GM23338 (cell line): ENCODE measurements around the gene NT5C3B. TPM values are rescaled to one million over a fixed set of nuclear protein-coding genes. Genes with fewer than 3 reads are reported as not detected.

Source experiments
- ATAC-seq: fragments of 200-7000 bp; cut with Tn5 transposase; 3 replicates; pipeline ENCODE4 v1.9.1; 2020
- DNase-seq: peaks from one replicate; pipeline ENCODE4 v3.0.0-alpha.2; 2015; ENCODE audit warnings: low spot score
- H2AFZ ChIP-seq: fragments of 200-600 bp; sonication (generic); 2 replicates; pipeline ENCODE4 v1.8.0; 2016; ENCODE audit warnings: antibody characterized with exemption, mild to moderate bottlenecking, moderate library complexity
- H3F3A ChIP-seq: fragments of 200-600 bp; sonication (generic); replicated peaks from 2 replicates; pipeline ENCODE4 v1.8.0; 2017; ENCODE audit warnings: antibody characterized with exemption, mixed run types, low read depth
- H3K27ac ChIP-seq: fragments of 200-600 bp; sonication (generic); 2 replicates; pipeline ENCODE4 v1.6.1; 2016; ENCODE audit warnings: low read depth
- H3K27me3 ChIP-seq: fragments of 200-600 bp; sonication (generic); 2 replicates; pipeline ENCODE4 v1.8.0; 2016; ENCODE audit warnings: mild to moderate bottlenecking, mixed run types, moderate library complexity; ENCODE audit not compliant: insufficient read depth
- H3K36me3 ChIP-seq: fragments of 200-600 bp; sonication (generic); 2 replicates; pipeline ENCODE4 v1.8.0; 2016; ENCODE audit warnings: mild to moderate bottlenecking; ENCODE audit not compliant: insufficient read depth
- H3K4me1 ChIP-seq: fragments of 200-600 bp; sonication (generic); 2 replicates; pipeline ENCODE4 v1.8.0; 2016; ENCODE audit warnings: mild to moderate bottlenecking, moderate library complexity; ENCODE audit not compliant: insufficient read depth
- H3K4me2 ChIP-seq: fragments of 200-600 bp; sonication (generic); 2 replicates; pipeline ENCODE4 v1.7.1; 2017; ENCODE audit warnings: mixed run types
- H3K4me3 ChIP-seq: fragments of 200-600 bp; sonication (generic); 2 replicates; pipeline ENCODE4 v1.6.1; 2016; ENCODE audit warnings: mixed run types
- H3K79me2 ChIP-seq: fragments of 200-600 bp; sonication (generic); replicated peaks from 2 replicates; pipeline ENCODE4 v1.8.0; 2017; ENCODE audit warnings: mild to moderate bottlenecking; ENCODE audit not compliant: insufficient read depth
- H3K9me2 ChIP-seq: fragments of 200-600 bp; sonication (generic); 2 replicates; pipeline ENCODE4 v1.8.0; 2017; ENCODE audit not compliant: insufficient read depth
- H4K20me1 ChIP-seq: fragments of 200-600 bp; sonication (generic); replicated peaks from 2 replicates; pipeline ENCODE4 v1.8.0; 2017; ENCODE audit warnings: mild to moderate bottlenecking; ENCODE audit not compliant: insufficient read depth
- H3K27ac Mint-ChIP-seq: 2 replicates; pipeline ENCODE4 v1.8.0; 2020; ENCODE audit warnings: inconsistent platforms, mild to moderate bottlenecking, moderate library complexity, mixed read lengths
- H3K27me3 Mint-ChIP-seq: 3 replicates; pipeline ENCODE4 v1.8.0; 2022; ENCODE audit warnings: low read depth, mild to moderate bottlenecking, moderate library complexity, mixed read lengths, inconsistent platforms; ENCODE audit not compliant: insufficient read depth, poor library complexity
- H3K36me3 Mint-ChIP-seq: 3 replicates; pipeline ENCODE4 v1.8.0; 2021; ENCODE audit warnings: low read depth, mild to moderate bottlenecking, inconsistent platforms, moderate library complexity, mixed read lengths
- H3K4me1 Mint-ChIP-seq: 3 replicates; pipeline ENCODE4 v1.8.0; 2020; ENCODE audit warnings: mild to moderate bottlenecking, inconsistent platforms, mixed read lengths
- H3K4me3 Mint-ChIP-seq: 3 replicates; pipeline ENCODE4 v1.8.0; 2021; ENCODE audit warnings: moderate library complexity, mild to moderate bottlenecking, inconsistent platforms, mixed read lengths
- H3K9me3 Mint-ChIP-seq: 3 replicates; pipeline ENCODE4 v1.8.0; 2020; ENCODE audit warnings: moderate library complexity, mild to moderate bottlenecking, inconsistent platforms, mixed read lengths
- CREB1 ChIP-seq: fragments of 250-450 bp; sonication (Bioruptor Pico); IDR thresholded peaks from 2 replicates; pipeline ENCODE4 v1.5.0; 2020; ENCODE audit warnings: low read depth, mild to moderate bottlenecking, moderate library complexity
- CTCF ChIP-seq, 2 experiments: fragments of 200-600 bp in 1 of 2; sonication (generic) in 1 of 2; conservative IDR thresholded peaks; 2 replicates each; pipeline versions ENCODE4 v1.5.1 to v1.6.1; 2016 to 2017; ENCODE audit warnings: antibody characterized with exemption in 2 of 2, low read depth in 2 of 2, mild to moderate bottlenecking in 2 of 2, moderate library complexity in 1 of 2
- EZH2phosphoT487 ChIP-seq: fragments of 200-600 bp; sonication (generic); IDR thresholded peaks from one replicate; pipeline ENCODE4 v1.8.1; 2018; ENCODE audit warnings: antibody characterized with exemption; ENCODE audit not compliant: unreplicated experiment
- NANOG ChIP-seq: IDR thresholded peaks from 2 replicates; pipeline ENCODE4 v1.6.1; 2016; ENCODE audit warnings: antibody characterized with exemption, borderline replicate concordance
- POLR2AphosphoS5 ChIP-seq: IDR thresholded peaks from 2 replicates; pipeline ENCODE4 v1.6.1; 2016; ENCODE audit warnings: antibody characterized with exemption, low read depth
- ZNF114 ChIP-seq: fragments of 250-450 bp; sonication (Bioruptor Pico); IDR thresholded peaks from 2 replicates; pipeline ENCODE4 v1.5.0; 2020; ENCODE audit warnings: mild to moderate bottlenecking, moderate library complexity
- ZNF331 ChIP-seq: fragments of 250-450 bp; sonication (Bioruptor Pico); IDR thresholded peaks from 2 replicates; pipeline ENCODE4 v1.5.0; 2020; ENCODE audit warnings: low read depth, mild to moderate bottlenecking, moderate library complexity
- ZNF462 ChIP-seq: fragments of 250-450 bp; sonication (Bioruptor Pico); IDR thresholded peaks from 2 replicates; pipeline ENCODE4 v1.5.0; 2020; ENCODE audit warnings: mild to moderate bottlenecking, moderate library complexity
- polyA plus RNA-seq: library from polyadenylated mRNA; unstranded; fragments of >200 nt; fragmentation: Nextera tagmentation; extraction: Ambion mirVana; gene quantifications from 2 replicates; pipeline ENCODE4 v1.2.1, GENCODE V29; 2016
- total RNA-seq: library from RNA; depleted of rRNA; stranded (reverse); fragments of >200 nt; shearing (Covaris generic); gene quantifications from 2 replicates; pipeline ENCODE4 v1.2.3, GENCODE V29; 2014
- TF ChIP-seq, protein P1 (sequence below): IDR thresholded peaks from one replicate; pipeline ENCODE4 v1.6.1; 2018; ENCODE audit warnings: antibody characterized with exemption; ENCODE audit not compliant: unreplicated experiment

NT5C3B gene
- total and polyA plus RNA-seq, 2 experiments from 2014 or later, result 58.2 to 78.3 TPM

- Mint-ChIP-seq H3K27ac (no peak overlapping the region), H3K4me3 (no peak overlapping the region), H3K36me3 (peaks cover 98% of the 10 kb centered on the region), H3K27me3 (peaks cover 6% of the 10 kb centered on the region), H3K4me1 (peaks cover 3% of the 10 kb centered on the region; the same call in 1 of the 3 replicates), H3K9me3 (no peaks in the 10 kb centered on the region; the same call in 2 of the 3 replicates)
- Histone ChIP-seq H3K79me2 (peaks cover 39% of the 10 kb centered on the region; the same call in 1 of the 2 replicates), H4K20me1 (peaks cover 34% of the 10 kb centered on the region), H3K9me2 (no peaks in the 10 kb centered on the region), H2AFZ (no peak overlapping the region), H3F3A (peaks cover 58% of the 10 kb centered on the region), H3K4me1 (no peaks in the 10 kb centered on the region), H3K36me3 (peaks cover 86% of the 10 kb centered on the region), H3K4me2 (no peak overlapping the region), H3K4me3 (no peak overlapping the region), H3K27me3 (no peaks in the 10 kb centered on the region), H3K27ac (0 out of 2 replicates have a peak overlapping the region, but pooled peaks have one; percentile 24)
- no peak for TF ChIP-seq ZNF114 (CRISPR knock-in tag)
- no peak for TF ChIP-seq CTCF (conservative IDR thresholded peaks at IDR 0.05; ENCODE audit: low read depth in 2 of 2)
- ATAC-seq, result no peak
- no peak for DNase-seq
Observed at GRCh38 chr17:41882756-41883155, 46.7 kb upstream of the NT5C3B start.

GRCh38 chr17:41880130-41880529 lies 44.1 kb upstream of the NT5C3B start:
- H3K27me3 ChIP-seq, result no peaks in the 10 kb centered on the region
- DNase-seq (no peak), ATAC-seq (no peak)
- Mint-ChIP-seq H3K4me3 (no peak overlapping the region), H3K4me1 (peaks cover 3% of the 10 kb centered on the region; the same call in 1 of the 3 replicates), H3K27ac (peak overlapping the region; percentile 50; the same call in 1 of the 2 replicates), H3K27me3 (peaks cover 4% of the 10 kb centered on the region), H3K9me3 (peaks cover 7% of the 10 kb centered on the region; the same call in 2 of the 3 replicates), H3K36me3 (peaks cover 95% of the 10 kb centered on the region)
- H3K79me2 ChIP-seq, result peaks cover 37% of the 10 kb centered on the region; the same call in 1 of the 2 replicates
- no peak overlapping the region for H2AFZ ChIP-seq
- peaks cover 39% of the 10 kb centered on the region for H3F3A ChIP-seq
- H3K27ac ChIP-seq, result peak overlapping the region; percentile 5; the same call in 1 of the 2 replicates
- peaks cover 31% of the 10 kb centered on the region for H4K20me1 ChIP-seq
- peaks cover 72% of the 10 kb centered on the region for H3K36me3 ChIP-seq
- H3K4me3 ChIP-seq, result no peak overlapping the region
- H3K4me1 ChIP-seq, result no peaks in the 10 kb centered on the region
- H3K4me2 ChIP-seq, result no peak overlapping the region
- no peaks in the 10 kb centered on the region for H3K9me2 ChIP-seq
- no peak for TF ChIP-seq CREB1
- TF ChIP-seq ZNF114 (CRISPR knock-in tag), result no peak
- TF ChIP-seq POLR2AphosphoS5, result no peak
- TF ChIP-seq NANOG, result no peak
- no peak for TF ChIP-seq EZH2phosphoT487
- TF ChIP-seq, protein P1, sequence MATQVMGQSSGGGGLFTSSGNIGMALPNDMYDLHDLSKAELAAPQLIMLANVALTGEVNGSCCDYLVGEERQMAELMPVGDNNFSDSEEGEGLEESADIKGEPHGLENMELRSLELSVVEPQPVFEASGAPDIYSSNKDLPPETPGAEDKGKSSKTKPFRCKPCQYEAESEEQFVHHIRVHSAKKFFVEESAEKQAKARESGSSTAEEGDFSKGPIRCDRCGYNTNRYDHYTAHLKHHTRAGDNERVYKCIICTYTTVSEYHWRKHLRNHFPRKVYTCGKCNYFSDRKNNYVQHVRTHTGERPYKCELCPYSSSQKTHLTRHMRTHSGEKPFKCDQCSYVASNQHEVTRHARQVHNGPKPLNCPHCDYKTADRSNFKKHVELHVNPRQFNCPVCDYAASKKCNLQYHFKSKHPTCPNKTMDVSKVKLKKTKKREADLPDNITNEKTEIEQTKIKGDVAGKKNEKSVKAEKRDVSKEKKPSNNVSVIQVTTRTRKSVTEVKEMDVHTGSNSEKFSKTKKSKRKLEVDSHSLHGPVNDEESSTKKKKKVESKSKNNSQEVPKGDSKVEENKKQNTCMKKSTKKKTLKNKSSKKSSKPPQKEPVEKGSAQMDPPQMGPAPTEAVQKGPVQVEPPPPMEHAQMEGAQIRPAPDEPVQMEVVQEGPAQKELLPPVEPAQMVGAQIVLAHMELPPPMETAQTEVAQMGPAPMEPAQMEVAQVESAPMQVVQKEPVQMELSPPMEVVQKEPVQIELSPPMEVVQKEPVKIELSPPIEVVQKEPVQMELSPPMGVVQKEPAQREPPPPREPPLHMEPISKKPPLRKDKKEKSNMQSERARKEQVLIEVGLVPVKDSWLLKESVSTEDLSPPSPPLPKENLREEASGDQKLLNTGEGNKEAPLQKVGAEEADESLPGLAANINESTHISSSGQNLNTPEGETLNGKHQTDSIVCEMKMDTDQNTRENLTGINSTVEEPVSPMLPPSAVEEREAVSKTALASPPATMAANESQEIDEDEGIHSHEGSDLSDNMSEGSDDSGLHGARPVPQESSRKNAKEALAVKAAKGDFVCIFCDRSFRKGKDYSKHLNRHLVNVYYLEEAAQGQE, result no peak
- TF ChIP-seq ZNF331 (CRISPR knock-in tag), result no peak
- no peak for TF ChIP-seq ZNF462 (CRISPR knock-in tag)
